HL-60 (cell line): ENCODE measurements around the gene DRD4.

Experiments
- DNase-seq, 2 experiments: peaks; one replicate each; pipeline ENCODE4 v3.0.0-alpha.2; 2010 to 2020; ENCODE audit warnings: low read depth in 1 of 2, low spot score in 1 of 2
- H3K27ac ChIP-seq: fragments of 250-450 bp; sonication (Bioruptor Pico); replicated peaks from 2 replicates; pipeline ENCODE4 v1.5.1; 2020; ENCODE audit warnings: mild to moderate bottlenecking, moderate library complexity
- H3K27me3 ChIP-seq: fragments of 250-450 bp; sonication (Bioruptor Pico); 2 replicates; pipeline ENCODE4 v1.5.1; 2021; ENCODE audit warnings: mild to moderate bottlenecking, moderate library complexity; ENCODE audit not compliant: insufficient read depth, poor library complexity, severe bottlenecking
- H3K4me3 ChIP-seq: replicated peaks from 2 replicates; pipeline ENCODE4 v1.5.1; 2011; ENCODE audit warnings: mild to moderate bottlenecking, control low read depth, low read length; ENCODE audit not compliant: insufficient read depth
- CTCF ChIP-seq: IDR thresholded peaks from one replicate; pipeline ENCODE4 v1.5.1; 2011; ENCODE audit warnings: low read length, control low read depth, inconsistent platforms; ENCODE audit not compliant: insufficient read depth
- GABPA ChIP-seq: IDR thresholded peaks from 2 replicates; pipeline ENCODE4 v1.6.1; 2012; ENCODE audit warnings: low read depth
- POLR2AphosphoS5 ChIP-seq: IDR thresholded peaks from 2 replicates; pipeline ENCODE4 v1.6.1; 2012; ENCODE audit warnings: low read depth
- REST ChIP-seq: IDR thresholded peaks from 2 replicates; pipeline ENCODE4 v1.6.1; 2012; ENCODE audit warnings: low read depth; ENCODE audit not compliant: insufficient replicate concordance
- SPI1 ChIP-seq: IDR thresholded peaks from 2 replicates; pipeline ENCODE4 v1.6.1; 2012; ENCODE audit warnings: low read depth, mild to moderate bottlenecking, borderline replicate concordance

The DRD4 gene

GRCh38 chr11:637333-637592 lies 194 bp downstream of the DRD4 start:
- Histone ChIP-seq H3K27me3 (no peaks in the 10 kb centered on the region), H3K4me3 (no peak overlapping the region), H3K27ac (no peak overlapping the region)
- TF ChIP-seq GABPA (no peak), CTCF (no peak), REST (no peak)
- DNase-seq: no peak

- Histone ChIP-seq H3K27ac (no peak overlapping the region), H3K4me3 (no peak overlapping the region), H3K27me3 (no peaks in the 10 kb centered on the region)
- no peak for DNase-seq
- TF ChIP-seq REST (no peak), POLR2AphosphoS5 (no peak), GABPA (no peak), SPI1 (no peak), CTCF (no peak)
Observed at GRCh38 chr11:637593-638521, 788 bp downstream of the DRD4 start.

- Histone ChIP-seq H3K27ac (no peak overlapping the region), H3K4me3 (no peak overlapping the region), H3K27me3 (no peaks in the 10 kb centered on the region)
- DNase-seq: no peak
- TF ChIP-seq GABPA (no peak), SPI1 (no peak), REST (no peak), CTCF (no peak), POLR2AphosphoS5 (no peak)
Observed at GRCh38 chr11:638631-639331, 1.7 kb downstream of the DRD4 start.
